K562 (cell line): ENCODE data around the gene BATF. TPM values are rescaled to one million over a fixed set of nuclear protein-coding genes. Genes with fewer than 3 reads are reported as not detected.

Experiments used
- BMI1 ChIP-seq: fragments of 150-350 bp; IDR thresholded peaks from 2 replicates; pipeline ENCODE4 v1.6.1; 2014; ENCODE audit warnings: low read length
- CBFA2T2 ChIP-seq: fragments of 450-650 bp; conservative IDR thresholded peaks from 2 replicates; pipeline ENCODE4 v1.6.1; 2017; ENCODE audit warnings: mild to moderate bottlenecking
- DDX20 ChIP-seq: fragments of 450-650 bp; IDR thresholded peaks from 2 replicates; pipeline ENCODE4 v1.6.1; 2016; ENCODE audit warnings: missing genetic modification characterization, low read depth, mild to moderate bottlenecking, missing compliant biosample characterization, moderate library complexity
- DPF2 ChIP-seq: fragments of 450-650 bp; IDR thresholded peaks from 2 replicates; pipeline ENCODE4 v1.6.1; 2016
- ETV5 ChIP-seq: sonication (generic); formaldehyde crosslinking; IDR thresholded peaks from 2 replicates; pipeline ENCODE4 v1.4.0; 2020; ENCODE audit warnings: low read depth, mild to moderate bottlenecking, missing genetic modification reagents
- HIVEP1 ChIP-seq: fragments of 250-450 bp; sonication (Bioruptor Pico); IDR thresholded peaks from 2 replicates; pipeline ENCODE4 v1.4.0; 2020; ENCODE audit warnings: mild to moderate bottlenecking
- NCOA2 ChIP-seq, 2 experiments: fragments of 450-650 bp; IDR thresholded peaks; 2 replicates each; pipeline ENCODE4 v1.6.1; 2018; ENCODE audit warnings: mild to moderate bottlenecking in 2 of 2, moderate library complexity in 1 of 2; ENCODE audit not compliant: partially characterized antibody in 2 of 2
- OTX1 ChIP-seq: fragments of 450-650 bp; formaldehyde crosslinking; IDR thresholded peaks from 2 replicates; pipeline ENCODE4 v1.4.0; 2022; ENCODE audit warnings: mild to moderate bottlenecking
- PRMT5 ChIP-seq: sonication (generic); formaldehyde crosslinking; IDR thresholded peaks from 2 replicates; pipeline ENCODE4 v1.5.0; 2020; ENCODE audit warnings: missing genetic modification reagents
- PYGO2 ChIP-seq: fragments of 450-650 bp; IDR thresholded peaks from 2 replicates; pipeline ENCODE4 v1.6.1; 2016; ENCODE audit warnings: mild to moderate bottlenecking, missing genetic modification characterization, moderate library complexity, missing compliant biosample characterization
- RBM15 ChIP-seq: fragments of 200-400 bp; formaldehyde crosslinking; IDR thresholded peaks from 2 replicates; pipeline ENCODE4 v1.6.1; 2018; ENCODE audit warnings: mild to moderate bottlenecking, low read length, moderate library complexity; ENCODE audit not compliant: insufficient read depth
- SRSF3 ChIP-seq: fragments of 200-400 bp; formaldehyde crosslinking; IDR thresholded peaks from 2 replicates; pipeline ENCODE4 v1.6.1; 2016; ENCODE audit warnings: mild to moderate bottlenecking, low read length, moderate library complexity; ENCODE audit not compliant: insufficient read depth
- TEAD1 ChIP-seq, 2 experiments: fragments of 450-650 bp in 1 of 2; sonication (generic) in 1 of 2; formaldehyde crosslinking; IDR thresholded peaks; 2 replicates each; pipeline versions ENCODE4 v1.4.0 to v1.8.0; 2020 to 2022; ENCODE audit warnings: mild to moderate bottlenecking in 2 of 2, missing genetic modification reagents in 1 of 2
- TFAM ChIP-seq: fragments of 250-450 bp; sonication (Bioruptor Pico); conservative IDR thresholded peaks from 2 replicates; pipeline ENCODE4 v1.5.0; 2021; ENCODE audit warnings: mild to moderate bottlenecking, moderate library complexity
- ZNF696 ChIP-seq: fragments of 250-450 bp; sonication (Bioruptor Pico); conservative IDR thresholded peaks from 2 replicates; pipeline ENCODE4 v1.4.0; 2020; ENCODE audit warnings: mild to moderate bottlenecking, moderate library complexity
- ZNF77 ChIP-seq: fragments of 250-450 bp; sonication (Bioruptor Pico); IDR thresholded peaks from 2 replicates; pipeline ENCODE4 v1.5.0; 2020
- polyA plus RNA-seq, 8 experiments: library from polyadenylated mRNA; depleted of rRNA in 4 of 8; stranded (reverse) in 5 of 8; unstranded in 3 of 8; fragments of >200 nt; fragmentation: Nextera tagmentation in 2 of 8; fragmentation: Illumina TruSeq in 1 of 8; extraction: Ambion mirVana in 2 of 8; extraction: Trizol in 1 of 8; gene quantifications; 2 replicates each; pipeline versions ENCODE4 v1.2.1 to v1.2.3, GENCODE V29; 2011 to 2014; ENCODE audit warnings: inconsistent platforms in 1 of 8, missing spikeins in 1 of 8
- total RNA-seq, 7 experiments: library from RNA; depleted of rRNA in 6 of 7; stranded (reverse); fragments of >200 nt in 6 of 7; fragmentation: Illumina TruSeq in 2 of 7; extraction: Trizol in 2 of 7; gene quantifications; 2 replicates each; pipeline versions ENCODE4 v1.2.1 to v1.2.3, GENCODE V29; 2011 to 2021; ENCODE audit warnings: low replicate concordance in 1 of 7
- TF ChIP-seq, protein P1 (sequence below): fragments of 250-450 bp; sonication (Bioruptor Pico); IDR thresholded peaks from 2 replicates; pipeline ENCODE4 v1.6.1; 2021; ENCODE audit warnings: mild to moderate bottlenecking
- TF ChIP-seq, protein P2 (sequence below): sonication (generic); formaldehyde crosslinking; IDR thresholded peaks from 2 replicates; pipeline ENCODE4 v1.8.1; 2023; ENCODE audit warnings: missing genetic modification reagents, mild to moderate bottlenecking, borderline replicate concordance
- TF ChIP-seq, protein P3 (sequence below): sonication (generic); formaldehyde crosslinking; IDR thresholded peaks from 2 replicates; pipeline ENCODE4 v1.8.1; 2022; ENCODE audit warnings: missing genetic modification reagents
- TF ChIP-seq, protein P4 (sequence below): fragments of 250-450 bp; sonication (Bioruptor Pico); IDR thresholded peaks from 2 replicates; pipeline ENCODE4 v1.5.1; 2021; ENCODE audit warnings: mild to moderate bottlenecking

Gene BATF
- total and polyA plus RNA-seq, 9 of the 15 experiments (the other 6 are each of a cell fraction or from before 2014, with no cell fraction given): 0.13 to 2.1 (median 0.55) TPM; not detected in 2

DNA sequence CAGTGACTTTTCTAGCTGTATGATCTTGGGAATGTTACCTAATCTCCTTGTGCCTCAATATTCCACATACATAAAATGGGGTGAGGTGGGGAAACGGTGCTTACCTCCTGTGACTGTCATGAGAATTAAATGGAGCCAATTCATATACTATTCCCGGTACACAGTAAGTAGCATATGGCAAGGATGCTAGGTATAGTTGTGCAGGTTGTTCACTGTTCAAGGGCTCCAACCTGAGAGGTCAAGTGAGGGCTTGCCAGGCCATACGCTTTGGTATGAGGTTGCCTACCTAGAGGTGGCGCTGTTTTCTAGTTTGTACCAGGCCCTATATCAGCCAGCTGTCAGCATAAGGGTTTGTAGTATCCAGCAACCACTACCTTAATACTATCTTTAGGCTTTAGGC lies 3.6 kb upstream of the BATF start (continued):
- TF ChIP-seq, protein P1, sequence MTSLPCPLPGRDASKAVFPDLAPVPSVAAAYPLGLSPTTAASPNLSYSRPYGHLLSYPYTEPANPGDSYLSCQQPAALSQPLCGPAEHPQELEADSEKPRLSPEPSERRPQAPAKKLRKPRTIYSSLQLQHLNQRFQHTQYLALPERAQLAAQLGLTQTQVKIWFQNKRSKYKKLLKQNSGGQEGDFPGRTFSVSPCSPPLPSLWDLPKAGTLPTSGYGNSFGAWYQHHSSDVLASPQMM: no peak
- TF ChIP-seq CBFA2T2 (no peak), TFAM (CRISPR knock-in tag) (no peak), HIVEP1 (no peak), ZNF696 (CRISPR knock-in tag) (no peak), PRMT5 (no peak), OTX1 (CRISPR knock-in tag) (no peak), RBM15 (no peak), DPF2 (no peak), SRSF3 (no peak), ETV5 (CRISPR knock-in tag) (no peak), DDX20 (tag) (no peak), NCOA2 (IDR thresholded peaks at IDR 0.05; ENCODE audit: partially characterized antibody in 2 of 2) (no peak), ZNF77 (CRISPR knock-in tag) (no peak), PYGO2 (tag) (no peak), TEAD1 (CRISPR knock-in tag; IDR thresholded peaks at IDR 0.05) (no peak), BMI1 (no peak)
- TF ChIP-seq, protein P2, sequence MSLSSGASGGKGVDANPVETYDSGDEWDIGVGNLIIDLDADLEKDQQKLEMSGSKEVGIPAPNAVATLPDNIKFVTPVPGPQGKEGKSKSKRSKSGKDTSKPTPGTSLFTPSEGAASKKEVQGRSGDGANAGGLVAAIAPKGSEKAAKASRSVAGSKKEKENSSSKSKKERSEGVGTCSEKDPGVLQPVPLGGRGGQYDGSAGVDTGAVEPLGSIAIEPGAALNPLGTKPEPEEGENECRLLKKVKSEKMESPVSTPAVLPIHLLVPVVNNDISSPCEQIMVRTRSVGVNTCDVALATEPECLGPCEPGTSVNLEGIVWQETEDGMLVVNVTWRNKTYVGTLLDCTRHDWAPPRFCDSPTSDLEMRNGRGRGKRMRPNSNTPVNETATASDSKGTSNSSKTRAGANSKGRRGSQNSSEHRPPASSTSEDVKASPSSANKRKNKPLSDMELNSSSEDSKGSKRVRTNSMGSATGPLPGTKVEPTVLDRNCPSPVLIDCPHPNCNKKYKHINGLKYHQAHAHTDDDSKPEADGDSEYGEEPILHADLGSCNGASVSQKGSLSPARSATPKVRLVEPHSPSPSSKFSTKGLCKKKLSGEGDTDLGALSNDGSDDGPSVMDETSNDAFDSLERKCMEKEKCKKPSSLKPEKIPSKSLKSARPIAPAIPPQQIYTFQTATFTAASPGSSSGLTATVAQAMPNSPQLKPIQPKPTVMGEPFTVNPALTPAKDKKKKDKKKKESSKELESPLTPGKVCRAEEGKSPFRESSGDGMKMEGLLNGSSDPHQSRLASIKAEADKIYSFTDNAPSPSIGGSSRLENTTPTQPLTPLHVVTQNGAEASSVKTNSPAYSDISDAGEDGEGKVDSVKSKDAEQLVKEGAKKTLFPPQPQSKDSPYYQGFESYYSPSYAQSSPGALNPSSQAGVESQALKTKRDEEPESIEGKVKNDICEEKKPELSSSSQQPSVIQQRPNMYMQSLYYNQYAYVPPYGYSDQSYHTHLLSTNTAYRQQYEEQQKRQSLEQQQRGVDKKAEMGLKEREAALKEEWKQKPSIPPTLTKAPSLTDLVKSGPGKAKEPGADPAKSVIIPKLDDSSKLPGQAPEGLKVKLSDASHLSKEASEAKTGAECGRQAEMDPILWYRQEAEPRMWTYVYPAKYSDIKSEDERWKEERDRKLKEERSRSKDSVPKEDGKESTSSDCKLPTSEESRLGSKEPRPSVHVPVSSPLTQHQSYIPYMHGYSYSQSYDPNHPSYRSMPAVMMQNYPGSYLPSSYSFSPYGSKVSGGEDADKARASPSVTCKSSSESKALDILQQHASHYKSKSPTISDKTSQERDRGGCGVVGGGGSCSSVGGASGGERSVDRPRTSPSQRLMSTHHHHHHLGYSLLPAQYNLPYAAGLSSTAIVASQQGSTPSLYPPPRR: no peak
- TF ChIP-seq, protein P3, sequence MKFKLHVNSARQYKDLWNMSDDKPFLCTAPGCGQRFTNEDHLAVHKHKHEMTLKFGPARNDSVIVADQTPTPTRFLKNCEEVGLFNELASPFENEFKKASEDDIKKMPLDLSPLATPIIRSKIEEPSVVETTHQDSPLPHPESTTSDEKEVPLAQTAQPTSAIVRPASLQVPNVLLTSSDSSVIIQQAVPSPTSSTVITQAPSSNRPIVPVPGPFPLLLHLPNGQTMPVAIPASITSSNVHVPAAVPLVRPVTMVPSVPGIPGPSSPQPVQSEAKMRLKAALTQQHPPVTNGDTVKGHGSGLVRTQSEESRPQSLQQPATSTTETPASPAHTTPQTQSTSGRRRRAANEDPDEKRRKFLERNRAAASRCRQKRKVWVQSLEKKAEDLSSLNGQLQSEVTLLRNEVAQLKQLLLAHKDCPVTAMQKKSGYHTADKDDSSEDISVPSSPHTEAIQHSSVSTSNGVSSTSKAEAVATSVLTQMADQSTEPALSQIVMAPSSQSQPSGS (CRISPR knock-in tag): no peak
- TF ChIP-seq, protein P4, sequence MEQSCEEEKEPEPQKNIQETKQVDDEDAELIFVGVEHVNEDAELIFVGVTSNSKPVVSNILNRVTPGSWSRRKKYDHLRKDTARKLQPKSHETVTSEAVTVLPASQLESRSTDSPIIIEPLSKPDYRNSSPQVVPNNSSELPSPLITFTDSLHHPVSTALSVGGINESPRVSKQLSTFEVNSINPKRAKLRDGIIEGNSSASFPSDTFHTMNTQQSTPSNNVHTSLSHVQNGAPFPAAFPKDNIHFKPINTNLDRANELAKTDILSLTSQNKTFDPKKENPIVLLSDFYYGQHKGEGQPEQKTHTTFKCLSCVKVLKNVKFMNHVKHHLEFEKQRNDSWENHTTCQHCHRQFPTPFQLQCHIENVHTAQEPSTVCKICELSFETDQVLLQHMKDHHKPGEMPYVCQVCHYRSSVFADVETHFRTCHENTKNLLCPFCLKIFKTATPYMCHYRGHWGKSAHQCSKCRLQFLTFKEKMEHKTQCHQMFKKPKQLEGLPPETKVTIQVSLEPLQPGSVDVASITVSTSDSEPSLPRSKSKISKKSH: no peak
